IMR-90 (cell line): Measurements from ENCODE around the gene PACSIN2.
"Not testable (repeated sequence)": the region's sequence is repeated elsewhere in the genome, so short reads cannot be mapped to it uniquely, and the experiment has no call there.

Experiments used
- CTCF ChIP-seq: conservative IDR thresholded peaks from 2 replicates; pipeline ENCODE4 v1.5.1; 2012; ENCODE audit warnings: mild to moderate bottlenecking, low read depth, low read length, improper control_type of control experiment
- POLR2A ChIP-seq: IDR thresholded peaks from 2 replicates; pipeline ENCODE4 v1.6.1; 2012; ENCODE audit warnings: mild to moderate bottlenecking, low read depth, low read length
- RAD21 ChIP-seq: IDR thresholded peaks from 2 replicates; pipeline ENCODE4 v1.6.1; 2012; ENCODE audit warnings: low read length, improper control_type of control experiment
- SMC3 ChIP-seq: fragments of 150-350 bp; IDR thresholded peaks from 2 replicates; pipeline ENCODE4 v1.6.1; 2016; ENCODE audit warnings: low read depth, mild to moderate bottlenecking, antibody characterized with exemption, low read length, moderate library complexity

GRCh38 chr22:42961400-42961690, 53.6 kb downstream of the PACSIN2 start:
- TF ChIP-seq CTCF, POLR2A, RAD21, SMC3: not testable (repeated sequence)
